ENCODE results near the gene PAM16. TPM values are rescaled to one million over a fixed set of nuclear protein-coding genes. Genes with fewer than 3 reads are reported as not detected.
"Not testable (repeated sequence)": the region's sequence is repeated elsewhere in the genome, so short reads cannot be mapped to it uniquely, and the experiment has no call there.

The PAM16 gene
- 35.4 TPM for polyA plus RNA-seq (2013, experiment 1 of 2; ENCODE audit: insufficient read length)
- polyA plus RNA-seq (2013, experiment 2 of 2; ENCODE audit: insufficient read length): 32.9 TPM

- DNase-seq: peak; percentile 93
Observed at GRCh38 chr16:4350787-4351659, at the start of gene PAM16. PAM16 (minus strand) TSS chr16:4351321; CDS start chr16:4351234, 87 bp downstream.

DNA sequence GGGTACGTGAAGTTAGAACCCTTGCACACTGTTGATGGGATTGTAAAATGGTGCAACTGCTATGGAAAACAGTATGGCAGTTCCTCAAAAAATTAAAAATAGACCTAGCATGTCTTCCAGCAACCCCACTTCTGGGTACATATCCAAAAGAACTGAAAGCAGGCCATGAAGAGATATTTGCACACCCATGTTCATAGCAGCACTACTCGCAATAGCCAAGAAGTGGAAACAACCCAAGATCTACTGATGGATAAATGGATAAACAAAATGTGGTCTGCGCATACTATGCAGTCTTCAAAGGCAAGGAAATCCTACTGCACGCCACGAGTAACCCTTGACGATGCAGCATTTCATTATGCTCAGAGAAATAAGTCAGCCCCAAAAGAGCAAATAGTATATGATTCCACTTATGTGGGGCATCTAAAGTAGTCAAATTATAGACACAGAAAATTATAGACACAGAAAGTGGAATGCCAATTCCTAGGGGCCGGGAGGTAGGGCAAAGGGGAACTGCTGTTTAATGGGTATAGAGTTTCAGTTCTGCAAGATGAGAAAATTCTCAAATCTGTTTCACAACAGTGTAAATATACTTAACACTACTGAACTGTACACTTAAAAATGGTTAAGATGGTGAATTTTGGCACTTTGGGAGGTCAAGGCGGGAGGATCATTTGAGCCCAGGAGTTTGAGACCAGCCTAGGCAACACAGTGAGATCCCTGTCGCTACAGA is 48.0 kb upstream of the PAM16 start:
- no peak for DNase-seq

GRCh38 chr16:4395055-4395726 is 44.1 kb upstream of the PAM16 start:
- DNase-seq: no peak

DNA sequence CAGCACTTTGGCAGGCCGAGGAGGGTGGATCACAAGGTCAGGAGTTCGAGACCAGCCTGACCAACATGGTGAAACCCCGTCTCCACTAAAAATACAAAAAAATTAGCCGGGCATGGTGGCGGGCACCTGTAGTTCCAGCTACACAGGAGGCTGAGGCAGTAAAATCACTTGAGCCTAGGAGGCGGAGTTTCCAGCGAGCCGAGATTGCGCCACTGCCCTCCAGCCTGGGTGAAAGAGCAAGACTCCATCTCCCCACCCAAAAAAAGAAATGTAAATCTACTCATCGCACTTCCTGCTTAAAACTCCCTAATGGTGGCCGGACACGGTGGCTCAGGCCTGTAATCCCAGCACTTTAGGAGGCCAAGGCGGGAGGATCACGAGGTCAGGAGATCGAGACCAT is 42.7 kb upstream of the PAM16 start:
- DNase-seq: not testable (repeated sequence)

DNA sequence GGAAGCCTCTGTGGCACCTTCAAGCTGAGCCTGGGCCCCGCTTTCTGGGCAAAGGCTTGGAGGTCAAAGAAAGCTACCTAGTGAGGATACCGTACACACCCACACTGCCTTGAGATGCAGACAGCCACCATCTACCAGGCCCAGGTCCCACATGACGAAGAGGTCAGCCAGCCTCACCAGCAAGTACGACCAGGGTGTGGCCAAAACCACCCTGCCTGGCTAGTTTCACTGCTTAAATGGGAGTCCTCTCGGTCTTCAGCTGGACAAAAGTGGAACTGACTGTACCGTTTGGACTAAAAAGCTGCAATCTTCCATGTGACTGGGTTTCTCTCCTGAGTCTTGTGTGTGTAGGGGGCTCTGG is 42.1 kb upstream of the PAM16 start:
- DNase-seq: no peak

GRCh38 chr16:4392382-4393239 is 41.5 kb upstream of the PAM16 start:
- peak; percentile 95 for DNase-seq

DNA sequence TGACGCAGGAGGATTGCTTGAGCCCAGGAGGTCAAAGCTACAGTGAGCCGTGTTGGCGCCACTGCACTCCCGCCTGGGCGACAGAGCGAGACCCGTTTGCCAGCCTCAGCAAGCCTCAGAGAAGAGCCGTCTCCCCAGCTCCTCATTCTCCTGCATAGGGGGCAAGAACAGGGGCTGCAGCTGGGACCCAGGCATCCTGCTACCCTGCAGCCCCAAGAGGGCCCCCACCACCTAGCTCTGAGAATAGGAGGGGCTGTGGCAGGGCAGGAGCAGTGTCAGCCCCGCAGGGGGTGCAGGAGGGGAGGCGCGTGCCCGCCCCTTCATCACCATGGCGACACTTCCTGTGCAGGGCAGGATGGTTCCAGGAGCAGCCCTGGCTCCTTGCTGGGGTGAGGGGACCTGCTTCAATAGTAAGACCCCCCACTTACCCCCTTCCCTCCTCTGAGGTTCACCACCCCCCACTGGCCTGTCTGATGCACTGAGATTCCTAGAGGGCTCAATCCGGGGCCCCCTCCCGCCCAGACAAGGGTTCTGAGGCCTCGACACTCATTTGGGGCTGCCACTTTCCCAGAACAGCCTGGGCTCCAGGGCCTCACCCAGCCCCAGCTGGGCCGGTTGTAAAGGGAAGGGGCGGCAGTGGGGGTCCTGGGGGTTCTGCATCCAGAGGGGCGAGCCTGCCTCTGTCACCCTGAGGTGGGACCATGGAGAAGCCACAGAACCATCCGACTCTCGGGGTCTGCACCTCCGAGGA is 40.7 kb upstream of the PAM16 start:
- DNase-seq: no peak

DNA sequence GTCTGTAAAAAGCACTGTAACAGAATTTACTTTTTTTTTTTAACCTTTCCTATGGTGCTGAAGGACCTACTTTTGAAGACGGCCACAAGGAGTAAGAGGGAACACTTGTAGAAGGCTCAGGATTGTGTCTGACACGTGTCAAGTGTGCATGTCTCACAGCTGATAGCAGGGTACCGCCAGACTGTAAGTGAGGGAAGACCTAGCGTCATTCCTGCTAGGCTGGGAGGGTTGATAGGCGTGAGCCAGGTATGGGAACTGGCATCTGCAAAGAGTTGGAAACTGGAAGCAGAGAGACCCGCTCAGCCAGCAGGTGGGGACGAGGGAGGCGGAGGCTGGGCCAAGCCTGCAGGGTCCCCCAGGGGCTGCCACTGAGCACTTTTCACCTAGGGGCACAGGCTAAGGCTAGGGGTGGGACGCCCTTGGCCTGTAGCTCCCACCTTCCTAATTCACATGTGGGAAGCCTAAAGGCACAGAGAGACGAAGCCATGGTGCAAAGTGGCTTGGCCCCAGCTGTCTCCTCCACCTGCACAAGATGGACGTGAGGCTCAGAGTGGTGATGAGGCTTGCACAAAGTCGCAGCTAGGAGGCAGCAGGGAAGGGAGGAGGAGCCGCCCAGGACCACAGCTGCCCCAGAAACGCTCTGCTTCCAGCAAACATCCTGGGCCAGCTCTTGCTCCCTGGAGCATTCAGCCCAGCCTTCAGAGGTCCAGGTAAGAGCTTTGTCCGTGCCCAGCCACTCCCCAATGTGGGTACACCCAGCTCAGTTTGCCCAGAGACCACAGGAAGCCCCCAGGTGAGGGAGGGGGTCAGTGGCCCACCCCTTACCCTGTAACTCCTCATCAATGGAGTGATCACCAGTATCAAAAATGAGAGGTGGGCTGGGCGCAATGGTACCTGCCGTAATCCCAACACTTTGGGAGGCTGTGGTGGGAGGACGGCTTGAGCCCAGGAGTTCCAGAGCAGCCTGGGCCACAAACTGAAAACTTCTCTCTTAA is 39.4 kb upstream of the PAM16 start:
- no peak for DNase-seq

DNA sequence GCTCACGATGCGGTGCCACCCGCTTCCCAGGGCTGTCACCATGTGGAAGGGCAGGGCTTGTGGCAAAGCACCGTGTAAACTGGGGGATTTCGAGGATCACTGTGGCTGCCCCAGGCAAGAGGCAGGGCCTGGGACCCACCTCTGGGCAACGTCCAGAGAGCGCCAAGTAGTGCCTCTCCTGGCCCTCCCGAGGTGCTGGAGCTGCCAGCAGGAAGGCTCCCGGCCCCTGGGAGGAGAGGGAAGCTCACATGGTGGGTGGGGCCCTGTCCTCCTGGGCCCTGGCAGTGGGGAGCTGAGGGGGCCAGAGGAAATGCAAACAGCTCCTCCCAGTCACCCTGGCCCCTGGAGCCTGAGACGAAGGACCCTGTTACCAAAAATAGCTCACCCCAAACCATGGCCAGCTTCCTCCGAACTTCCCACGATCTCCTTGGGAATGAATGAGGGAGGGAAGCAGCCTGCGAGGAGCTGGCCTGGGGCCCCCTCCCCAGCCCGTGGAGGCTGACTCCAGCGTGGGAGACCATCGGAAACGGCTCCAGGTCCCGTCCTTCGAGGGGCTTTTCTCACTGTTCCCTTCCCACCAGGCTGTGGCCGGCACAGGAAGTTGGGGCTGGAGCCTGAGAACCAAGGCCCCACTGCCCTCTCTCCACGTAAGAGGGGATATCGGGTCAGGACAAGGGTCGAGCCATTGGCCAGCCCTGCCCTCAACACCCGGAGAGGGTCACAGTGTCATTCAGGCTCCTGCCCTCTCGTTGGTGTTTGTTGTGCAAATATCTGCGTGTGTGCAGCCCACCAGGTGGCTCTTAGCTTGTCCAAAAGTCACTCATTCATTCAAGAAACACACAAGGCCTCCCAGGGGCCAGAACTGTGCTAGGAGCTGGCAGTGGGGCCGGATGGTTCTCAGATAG is 38.2 kb upstream of the PAM16 start:
- DNase-seq: no peak

DNA sequence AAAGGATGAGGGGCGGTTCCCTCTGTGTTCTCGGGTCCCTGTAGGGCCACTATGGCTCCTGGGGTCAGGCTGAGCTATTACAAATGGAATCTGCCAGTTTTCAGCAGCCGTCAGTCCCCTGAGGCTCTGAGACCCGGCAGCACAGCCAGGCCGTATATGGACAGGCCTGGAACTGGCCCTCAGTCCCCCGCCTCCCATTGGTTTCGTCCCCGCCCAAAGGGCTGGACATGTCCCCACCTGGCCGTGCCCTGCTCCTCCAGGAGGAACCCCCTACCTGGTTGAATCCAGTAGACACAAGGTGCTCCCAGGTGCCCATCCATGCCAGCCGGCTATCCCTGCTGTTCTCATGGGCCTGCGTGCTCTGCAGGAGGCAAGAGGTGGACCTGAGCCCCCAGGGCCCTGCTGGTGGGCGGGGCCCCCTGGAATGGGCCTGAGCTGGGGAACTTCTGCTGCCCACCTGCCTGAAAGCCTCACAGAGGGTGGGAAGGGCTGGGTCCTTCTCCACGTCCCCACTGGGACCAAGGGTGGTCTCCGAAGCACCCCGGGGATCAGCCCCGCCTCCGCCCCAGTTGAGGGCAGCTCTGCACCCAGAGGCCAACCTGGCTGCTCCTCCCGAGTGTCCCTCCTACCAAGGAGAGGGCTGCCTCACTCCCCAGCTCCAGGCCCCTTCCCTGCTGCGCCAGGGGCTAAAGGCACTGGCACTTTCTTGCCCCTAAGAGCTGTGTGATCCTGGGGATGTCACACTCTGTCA is 37.3 kb upstream of the PAM16 start:
- no peak for DNase-seq

- DNase-seq: no peak
Observed at GRCh38 chr16:4387781-4388180, 36.7 kb upstream of the PAM16 start.

GRCh38 chr16:4386951-4387565 is 35.9 kb upstream of the PAM16 start:
- DNase-seq: no peak

DNA sequence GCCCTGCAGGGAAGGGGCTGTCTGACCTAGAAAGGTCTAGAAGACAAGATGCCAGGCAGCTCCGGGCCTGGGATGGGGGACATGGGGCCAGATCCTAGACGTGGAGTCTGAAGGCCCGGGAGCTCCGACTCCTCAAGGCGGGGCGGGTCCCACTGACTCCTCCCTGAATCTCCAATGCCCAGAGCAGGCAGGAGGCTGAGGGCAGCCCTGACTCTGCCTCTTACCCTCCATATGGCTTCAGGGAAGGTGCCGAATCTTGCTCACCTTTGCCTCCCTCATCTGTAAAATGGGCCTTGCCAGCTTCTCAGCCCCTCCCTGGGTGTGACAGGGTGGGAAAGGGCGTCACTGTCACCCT is 35.3 kb upstream of the PAM16 start:
- DNase-seq: no peak

- no peak for DNase-seq
Observed at GRCh38 chr16:4385789-4386450, 34.8 kb upstream of the PAM16 start.

GRCh38 chr16:4385066-4385788 is 34.1 kb upstream of the PAM16 start:
- no peak for DNase-seq

GRCh38 chr16:4384509-4384942 is 33.4 kb upstream of the PAM16 start:
- DNase-seq: peak; percentile 74

Measured in fibroblast of skin of abdomen (primary cell).